ENCODE measurements around the gene HHAT.
"Not testable (repeated sequence)": the region's sequence is repeated elsewhere in the genome, so short reads cannot be mapped to it uniquely, and the experiment has no call there.

The HHAT gene

DNA sequence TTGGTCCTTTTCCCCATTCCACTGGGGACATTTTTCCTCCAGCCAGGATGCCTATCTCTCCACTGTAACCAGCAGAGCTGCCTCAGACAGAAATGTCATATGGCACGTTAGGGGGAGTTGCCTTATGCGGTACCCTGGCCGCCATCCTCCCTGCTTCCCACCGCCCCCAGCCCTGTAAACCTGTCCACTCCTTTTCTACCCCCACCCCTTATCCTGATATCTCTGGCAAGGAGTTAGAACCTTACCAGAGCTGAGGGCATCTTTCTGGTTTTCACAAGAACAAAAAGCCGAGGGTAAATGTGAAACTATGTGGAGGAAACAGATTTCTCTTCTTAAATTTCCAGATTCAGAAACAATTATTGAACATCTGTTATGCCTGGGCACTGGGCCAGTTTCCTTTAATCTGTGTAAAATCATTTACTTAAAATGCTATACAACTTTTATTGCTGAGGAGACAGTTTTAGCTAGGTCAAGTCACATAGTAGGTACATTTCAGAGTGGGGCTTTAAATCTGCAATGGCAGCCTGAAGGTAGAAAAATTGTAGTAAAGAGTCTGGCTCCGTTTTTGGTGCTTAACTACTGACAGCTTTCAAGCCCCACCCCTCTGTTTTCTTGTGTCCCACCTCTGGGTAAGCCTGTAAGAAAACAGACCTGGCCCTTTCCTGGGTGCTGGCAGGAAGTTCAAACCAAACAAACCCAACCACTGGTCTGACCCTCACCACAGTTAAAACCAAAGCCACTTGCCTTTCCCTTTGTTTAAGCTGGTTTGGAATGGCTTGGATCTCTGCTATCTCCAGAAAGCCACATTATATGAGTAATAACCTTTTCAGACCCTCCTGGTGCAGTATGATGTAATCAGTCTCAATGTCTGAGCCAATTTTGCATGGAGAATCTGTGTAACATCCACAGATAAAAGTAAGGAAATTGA lies 319.0 kb downstream of the HHAT start:
- DNase-seq (ENCODE audit: low read depth) = peak; percentile 56

DNA sequence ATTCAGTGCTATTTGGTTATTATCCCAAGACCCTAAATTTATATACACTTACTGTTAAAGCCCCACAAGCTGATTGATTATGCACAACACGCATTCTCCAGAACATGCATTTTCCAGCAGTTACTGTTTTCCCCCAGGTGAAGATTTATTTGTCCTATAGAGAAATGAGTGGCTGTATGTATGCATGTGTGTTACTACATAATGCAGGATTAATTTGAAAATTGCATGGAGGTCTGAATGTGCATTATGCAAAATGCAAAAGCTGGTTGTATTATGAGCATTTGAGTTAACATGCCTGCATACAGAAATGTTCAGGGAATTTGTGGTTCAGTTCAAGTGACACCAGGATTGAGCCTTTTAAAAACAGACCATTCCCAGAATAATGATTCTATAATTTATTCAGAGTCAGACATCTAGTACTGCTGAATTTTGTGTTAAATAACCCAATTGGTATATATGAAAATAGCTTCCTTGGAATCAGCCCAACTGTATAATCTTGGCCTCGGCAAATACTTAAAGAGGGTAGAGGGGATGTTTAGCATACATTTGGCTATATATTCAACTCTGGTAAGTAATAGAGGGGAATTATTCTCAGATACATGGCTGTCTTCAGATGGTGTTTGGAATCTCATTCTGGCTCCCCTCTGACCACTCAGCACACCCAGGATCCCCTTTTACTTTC lies 320.0 kb downstream of the HHAT start:
- no peak for DNase-seq (ENCODE audit: low read depth)

GRCh38 chr1:210650403-210650802 lies 321.7 kb downstream of the HHAT start:
- no peak for DNase-seq (ENCODE audit: low read depth)

GRCh38 chr1:210652329-210652954 lies 323.7 kb downstream of the HHAT start:
- no peak for DNase-seq (ENCODE audit: low read depth)

DNA sequence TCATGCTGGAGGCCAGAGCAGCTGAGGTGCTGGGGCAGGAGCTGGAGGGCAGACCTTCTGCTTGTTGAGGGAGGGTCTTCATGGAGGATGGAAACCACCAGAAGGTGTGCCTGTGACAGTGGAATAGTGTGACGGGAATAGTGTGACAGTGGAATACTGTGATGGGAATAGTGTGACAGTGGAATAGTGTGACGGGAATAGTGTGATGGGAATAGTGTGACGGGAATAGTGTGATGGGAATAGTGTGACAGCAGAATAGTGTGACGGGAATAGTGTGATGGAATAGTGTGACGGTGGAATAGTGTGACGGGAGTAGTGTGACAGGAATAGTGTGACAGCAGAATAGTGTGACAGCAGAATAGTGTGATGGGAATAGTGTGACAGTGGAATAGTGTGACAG lies 325.1 kb downstream of the HHAT start:
- no peak for DNase-seq (ENCODE audit: low read depth)

DNA sequence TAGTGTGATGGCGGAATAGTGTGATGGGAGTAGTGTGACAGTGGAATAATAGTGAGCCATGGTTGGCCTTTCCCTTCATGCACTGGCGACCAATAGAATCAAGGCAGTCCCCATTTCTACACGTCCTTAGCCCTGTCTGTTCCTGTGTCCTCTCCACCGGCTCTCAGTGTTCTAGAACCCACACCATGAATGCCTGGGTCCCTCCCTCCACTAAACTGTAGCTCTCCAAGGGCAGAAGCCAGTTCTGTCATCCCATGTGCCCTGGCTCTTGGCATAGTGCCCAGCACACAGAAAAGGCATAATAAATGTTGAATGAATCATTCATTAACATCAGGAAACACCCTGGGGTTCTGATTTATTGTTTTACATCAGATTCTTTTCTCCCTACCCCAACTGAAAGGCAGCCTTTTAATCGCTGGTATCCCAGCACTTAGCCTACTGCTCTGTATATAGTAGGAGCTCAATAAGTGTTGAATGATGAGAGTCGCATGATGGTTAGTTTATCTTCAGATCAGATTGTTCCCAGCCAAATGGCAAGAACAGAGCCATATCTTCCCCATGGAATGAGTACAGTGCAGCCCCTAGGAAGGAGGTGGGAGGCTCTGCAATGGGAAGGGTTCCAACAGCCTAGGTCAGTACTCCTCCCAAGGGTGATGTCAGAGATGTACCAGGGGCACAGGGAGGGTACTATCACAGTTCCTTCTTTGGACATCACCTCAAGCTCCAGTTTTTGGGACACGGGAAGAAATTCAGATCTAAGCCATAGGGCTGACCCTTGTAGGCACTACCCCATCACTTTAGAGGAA lies 325.7 kb downstream of the HHAT start:
- no peak for DNase-seq (ENCODE audit: low read depth)

DNA sequence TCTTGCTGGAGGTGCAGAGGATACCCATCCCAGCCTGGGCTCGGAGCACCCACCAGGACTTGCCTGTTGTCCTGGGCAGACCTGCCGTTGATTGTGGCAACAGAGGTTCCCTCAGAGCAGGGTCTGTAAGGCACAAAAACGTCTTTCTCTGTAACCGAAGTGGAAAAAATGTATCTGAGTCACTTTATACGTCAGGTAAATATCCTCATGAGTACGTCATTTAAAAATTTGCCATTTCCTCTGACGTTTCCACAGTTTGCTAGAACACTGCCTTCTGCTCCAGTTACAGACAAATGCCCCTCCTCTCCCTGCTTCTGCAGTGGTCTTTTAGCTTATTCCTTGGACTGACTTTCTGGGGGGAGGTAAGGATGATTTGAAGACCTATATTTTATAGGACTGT lies 326.8 kb downstream of the HHAT start:
- DNase-seq (ENCODE audit: low read depth) = no peak

DNA sequence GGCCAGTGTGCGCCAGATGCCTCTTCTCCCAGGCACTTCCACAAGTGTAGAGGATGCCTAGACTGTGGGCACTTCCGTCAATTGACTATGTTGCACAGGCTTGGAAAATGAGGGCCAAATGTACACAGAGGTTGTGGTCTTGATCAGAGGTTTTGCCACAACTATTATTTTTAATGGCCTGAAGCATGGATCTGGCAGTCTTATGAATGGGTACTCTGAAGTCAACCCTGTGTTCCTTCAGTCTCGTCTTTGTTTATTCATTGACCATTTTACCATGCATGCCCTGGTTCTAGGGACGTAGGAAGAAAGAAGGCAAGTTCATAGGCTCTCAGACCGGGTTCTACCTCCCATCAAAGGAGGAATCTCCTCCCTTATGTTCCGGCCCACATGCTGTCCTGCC lies 329.1 kb downstream of the HHAT start:
- DNase-seq (ENCODE audit: low read depth) = no peak

DNA sequence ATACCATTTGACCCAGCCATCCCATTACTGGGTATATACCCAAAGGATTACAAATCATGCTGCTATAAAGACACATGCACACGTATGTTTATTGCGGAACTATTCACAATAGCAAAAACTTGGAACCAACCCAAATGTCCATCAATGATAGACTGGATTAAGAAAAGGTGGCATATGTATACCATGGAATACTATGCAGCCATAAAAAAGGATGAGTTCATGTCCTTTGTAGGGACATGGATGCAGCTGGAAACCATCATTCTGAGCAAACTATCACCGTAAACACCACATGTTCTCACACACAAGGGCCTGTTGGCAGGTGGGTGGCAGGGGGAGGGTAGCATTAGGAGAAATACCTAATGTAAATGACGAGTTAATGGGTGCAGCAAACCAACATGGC lies 332.8 kb downstream of the HHAT start:
- DNase-seq (ENCODE audit: low read depth) = not testable (repeated sequence)

GRCh38 chr1:210662291-210663050 lies 333.8 kb downstream of the HHAT start:
- DNase-seq (ENCODE audit: low read depth) = no peak

GRCh38 chr1:210663730-210664573 lies 335.2 kb downstream of the HHAT start:
- no peak for DNase-seq (ENCODE audit: low read depth)

DNA sequence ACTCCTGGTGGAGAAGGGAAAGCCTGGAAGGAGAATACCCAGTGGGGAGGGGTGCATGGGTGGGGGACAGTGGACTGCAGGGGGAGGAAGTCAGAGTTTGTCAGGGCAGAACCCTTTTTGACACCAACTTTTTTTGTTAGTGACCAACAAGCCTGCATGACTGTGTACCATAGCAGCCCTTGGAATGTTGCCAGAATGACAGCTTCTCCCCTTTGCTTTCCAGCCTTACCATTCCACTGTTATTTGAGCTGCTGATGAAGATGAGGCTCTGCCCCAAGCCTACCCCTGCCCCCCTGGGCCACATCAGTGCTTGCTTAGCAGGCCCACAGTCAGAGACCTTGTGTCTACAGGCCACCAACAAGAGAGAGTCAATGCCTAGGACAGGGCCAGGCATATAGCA lies 341.2 kb downstream of the HHAT start:
- no peak for DNase-seq (ENCODE audit: low read depth)

DNA sequence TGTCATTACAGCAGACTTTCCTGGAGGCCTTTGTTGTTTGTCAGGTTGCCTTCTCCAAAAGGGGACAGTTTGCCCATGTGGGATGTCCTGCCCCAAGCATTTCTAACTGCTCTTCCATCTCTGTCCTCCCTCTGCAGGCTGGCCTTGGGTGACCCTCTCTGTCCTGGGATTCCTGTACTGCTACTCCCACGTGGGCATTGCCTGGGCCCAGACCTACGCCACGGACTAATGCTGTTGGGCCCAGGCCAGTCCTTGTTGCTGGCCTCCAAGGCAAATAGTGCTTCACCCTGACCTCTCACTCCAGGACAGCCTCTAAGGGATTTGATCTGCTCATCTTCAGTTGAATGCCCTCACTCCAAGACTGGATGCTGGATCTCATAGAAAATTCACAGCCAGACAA lies 345.4 kb downstream of the HHAT start:
- DNase-seq (ENCODE audit: low read depth) = no peak

DNA sequence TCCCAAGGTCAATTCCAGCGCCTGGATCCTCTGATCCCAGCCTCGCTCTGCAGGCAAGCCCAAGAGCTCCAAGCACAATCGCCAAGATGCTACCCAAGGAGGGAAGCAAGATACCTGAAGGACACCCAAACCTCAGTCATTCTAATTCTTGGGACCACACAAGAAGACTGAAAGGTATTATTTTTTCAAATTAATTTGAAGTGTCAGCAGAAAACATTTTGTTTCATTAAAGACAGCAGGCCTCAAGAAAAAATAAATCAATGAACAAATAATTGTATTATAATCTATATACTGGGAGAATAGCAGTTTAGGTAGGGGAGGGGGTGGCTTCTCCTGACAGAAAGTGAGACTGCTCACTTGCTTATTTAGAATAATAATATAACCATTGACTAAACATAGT lies 347.8 kb downstream of the HHAT start:
- DNase-seq (ENCODE audit: low read depth) = no peak

DNA sequence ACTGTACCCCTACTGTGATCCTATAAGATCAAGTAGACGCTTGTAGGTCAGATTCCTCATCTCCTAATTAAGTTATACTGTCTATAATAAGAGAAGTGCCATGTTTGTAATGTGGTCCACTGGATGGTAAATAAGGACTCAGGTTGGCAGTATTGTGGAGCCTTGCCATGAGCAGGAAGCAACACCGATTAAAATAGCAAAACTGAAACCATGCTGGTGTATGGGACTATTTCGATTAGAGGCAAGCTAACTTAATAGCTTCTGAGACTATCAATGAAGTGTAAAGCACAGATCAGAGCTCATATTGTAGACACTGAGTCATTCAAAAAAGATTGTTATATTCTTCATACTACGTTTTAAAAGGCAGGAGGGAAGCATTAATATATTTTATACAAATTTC lies 348.8 kb downstream of the HHAT start:
- DNase-seq (ENCODE audit: low read depth) = no peak

- DNase-seq (ENCODE audit: low read depth) = no peak
Measured at GRCh38 chr1:210678306-210678705, 349.6 kb downstream of the HHAT start.

DNA sequence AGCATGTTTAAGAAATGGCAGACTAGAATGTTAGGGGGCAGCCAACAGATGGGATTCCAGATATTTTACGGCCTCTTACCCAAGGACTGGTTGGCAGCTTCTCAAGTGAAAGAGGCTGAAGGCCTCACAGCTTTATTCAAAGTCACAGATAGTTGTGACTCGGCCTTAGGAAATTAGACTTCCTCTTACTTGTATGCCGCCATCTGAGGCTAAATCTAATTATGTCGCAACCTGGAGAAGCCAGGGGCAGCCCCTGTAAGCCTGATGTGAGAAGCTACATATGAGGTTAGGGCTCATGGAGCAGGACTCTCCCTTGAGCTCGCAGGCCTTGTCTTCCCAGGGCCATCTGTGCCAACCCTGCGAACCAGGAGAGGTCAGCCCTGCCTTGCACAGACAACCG lies 352.5 kb downstream of the HHAT start:
- no peak for DNase-seq (ENCODE audit: low read depth)

DNA sequence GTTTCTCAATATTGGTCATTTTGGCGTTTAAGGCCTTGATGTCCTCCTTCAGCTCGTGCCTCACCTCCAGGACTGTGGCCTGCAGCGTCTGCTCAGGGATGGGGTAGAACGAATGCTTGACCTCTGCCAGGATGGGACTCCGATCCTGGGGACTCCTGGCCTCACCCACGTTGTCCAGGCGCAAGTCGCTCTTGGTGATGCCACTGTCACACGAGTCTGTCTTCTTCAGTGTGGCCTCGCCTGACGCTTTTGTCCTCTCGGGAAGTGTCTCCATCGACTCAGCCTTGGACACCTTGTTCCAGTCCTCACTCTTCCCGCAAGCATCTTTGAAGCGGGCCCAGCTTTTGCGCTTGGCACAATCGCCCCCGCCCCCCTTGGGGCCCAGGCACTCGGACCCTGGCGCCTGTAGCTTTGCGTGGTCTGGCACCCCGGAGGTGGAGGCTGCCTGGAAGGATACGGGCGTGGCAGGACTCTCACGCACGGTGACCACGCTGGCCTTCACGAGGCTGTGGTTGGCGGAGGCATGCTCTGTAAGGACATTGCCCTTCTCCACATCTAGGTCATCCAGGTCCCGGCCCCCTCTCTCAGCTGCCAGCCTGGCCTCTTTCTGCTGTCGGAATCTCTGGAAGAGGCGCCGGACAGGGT lies 354.8 kb downstream of the HHAT start:
- DNase-seq (ENCODE audit: low read depth) = no peak

GRCh38 chr1:210684466-210685294 lies 356.0 kb downstream of the HHAT start:
- DNase-seq (ENCODE audit: low read depth) = no peak
